Neural cell (in vitro differentiated cells): ENCODE results near the gene SHISA7. TPM values are rescaled to one million over a fixed set of nuclear protein-coding genes. Genes with fewer than 3 reads are reported as not detected.

Experiments used
- H2AFZ ChIP-seq: fragments of 200-600, 300-800 bp; sonication (generic), shearing (Covaris generic); 2 replicates; pipeline ENCODE4 v1.6.0; 2014; ENCODE audit warnings: low read depth, mild to moderate bottlenecking, antibody characterized with exemption, low read length, moderate library complexity
- H3F3A ChIP-seq: fragments of 200-600 bp; shearing (Covaris generic); 2 replicates; pipeline ENCODE4 v1.6.1; 2016; ENCODE audit warnings: mild to moderate bottlenecking, moderate library complexity, mixed read lengths, antibody characterized with exemption, low read length; ENCODE audit not compliant: insufficient read depth, poor library complexity, severe bottlenecking
- H3K27ac ChIP-seq: fragments of 200-600, 300-800 bp; sonication (generic), shearing (Covaris generic); 2 replicates; pipeline ENCODE4 v1.5.1; 2014; ENCODE audit warnings: mild to moderate bottlenecking, low read length, moderate library complexity
- H3K27me3 ChIP-seq: fragments of 300-800, 200-600 bp; sonication (generic), shearing (Covaris generic); 2 replicates; pipeline ENCODE4 v1.6.0; 2014; ENCODE audit warnings: mild to moderate bottlenecking, low read depth, low read length, moderate library complexity; ENCODE audit not compliant: insufficient read depth
- H3K36me3 ChIP-seq: fragments of 300-800, 200-600 bp; sonication (generic), shearing (Covaris generic); 2 replicates; pipeline ENCODE4 v1.5.1; 2014; ENCODE audit warnings: mild to moderate bottlenecking, antibody characterized with exemption, low read length, moderate library complexity; ENCODE audit not compliant: insufficient read depth
- H3K4me2 ChIP-seq: fragments of 300-800, 200-600 bp; sonication (generic), shearing (Covaris generic); 2 replicates; pipeline ENCODE4 v1.6.0; 2014; ENCODE audit warnings: mild to moderate bottlenecking, low read length
- H3K4me3 ChIP-seq: fragments of 300-800, 200-600 bp; sonication (generic), shearing (Covaris generic); 2 replicates; pipeline ENCODE4 v1.5.1; 2014; ENCODE audit warnings: mild to moderate bottlenecking, low read length, moderate library complexity
- H3K79me2 ChIP-seq: fragments of 200-600 bp; shearing (Covaris generic); replicated peaks from 2 replicates; pipeline ENCODE4 v1.6.0; 2014; ENCODE audit warnings: mild to moderate bottlenecking, low read length, moderate library complexity; ENCODE audit not compliant: insufficient read depth
- H3K9ac ChIP-seq: fragments of 300-800, 200-600 bp; sonication (generic), shearing (Covaris generic); 2 replicates; pipeline ENCODE4 v1.6.1; 2016; ENCODE audit warnings: mild to moderate bottlenecking, low read length, mixed read lengths
- H3K9me2 ChIP-seq: fragments of 200-600 bp; shearing (Covaris generic); 2 replicates; pipeline ENCODE4 v1.6.1; 2016; ENCODE audit warnings: mild to moderate bottlenecking, low read length, mixed read lengths; ENCODE audit not compliant: insufficient read depth
- H3K9me3 ChIP-seq: fragments of 200-600, 300-800 bp; sonication (generic), shearing (Covaris generic); 2 replicates; pipeline ENCODE4 v1.6.1; 2016; ENCODE audit warnings: mild to moderate bottlenecking, mixed run types, low read length, moderate library complexity, mixed read lengths
- H4K20me1 ChIP-seq: fragments of 200-600 bp; shearing (Covaris generic); 2 replicates; pipeline ENCODE4 v1.6.1; 2016; ENCODE audit warnings: mild to moderate bottlenecking, mixed run types; ENCODE audit not compliant: insufficient read depth
- CTCF ChIP-seq: fragments of 450-650 bp; IDR thresholded peaks from 2 replicates; pipeline ENCODE4 v1.5.1; 2014; ENCODE audit warnings: antibody characterized with exemption, mild to moderate bottlenecking, moderate library complexity; ENCODE audit not compliant: poor library complexity, severe bottlenecking
- EP300 ChIP-seq: fragments of 450-650 bp; conservative IDR thresholded peaks from 2 replicates; pipeline ENCODE4 v1.6.1; 2014; ENCODE audit warnings: antibody characterized with exemption, mild to moderate bottlenecking, moderate library complexity; ENCODE audit not compliant: poor library complexity, severe bottlenecking
- EZH2 ChIP-seq: fragments of 200-600, 300-800 bp; shearing (Covaris generic), sonication (generic); IDR thresholded peaks from 2 replicates; pipeline ENCODE4 v1.6.1; 2014; ENCODE audit warnings: antibody characterized with exemption, low read length, borderline replicate concordance, mild to moderate bottlenecking; ENCODE audit not compliant: insufficient read depth, poor library complexity, severe bottlenecking
- MXI1 ChIP-seq: fragments of 450-650 bp; conservative IDR thresholded peaks from 2 replicates; pipeline ENCODE4 v1.6.1; 2014; ENCODE audit warnings: antibody characterized with exemption, mild to moderate bottlenecking; ENCODE audit not compliant: poor library complexity, severe bottlenecking
- POLR2AphosphoS5 ChIP-seq: IDR thresholded peaks from 2 replicates; pipeline ENCODE4 v1.6.1; 2012
- RAD21 ChIP-seq: fragments of 450-650 bp; conservative IDR thresholded peaks from 2 replicates; pipeline ENCODE4 v1.6.1; 2014; ENCODE audit warnings: antibody characterized with exemption, mild to moderate bottlenecking, moderate library complexity
- REST ChIP-seq: IDR thresholded peaks from 2 replicates; pipeline ENCODE4 v1.6.1; 2012; ENCODE audit warnings: borderline replicate concordance
- SMC3 ChIP-seq: fragments of 450-650 bp; conservative IDR thresholded peaks from 2 replicates; pipeline ENCODE4 v1.6.1; 2014; ENCODE audit warnings: antibody characterized with exemption, mild to moderate bottlenecking, moderate library complexity; ENCODE audit not compliant: poor library complexity
- TAF1 ChIP-seq: IDR thresholded peaks from 2 replicates; pipeline ENCODE4 v1.6.1; 2012; ENCODE audit warnings: low read depth
- polyA plus RNA-seq: library from polyadenylated mRNA; depleted of rRNA; stranded (reverse); fragments of >200 nt; gene quantifications from 2 replicates; pipeline ENCODE4 v1.2.3, GENCODE V29; 2014

Gene SHISA7
- polyA plus RNA-seq, 1 donor from 2014 or later, result 4.5 TPM

- Histone ChIP-seq H3K36me3 (no peaks in the 10 kb centered on the region), H3K9me3 (no peaks in the 10 kb centered on the region), H3K9me2 (no peaks in the 10 kb centered on the region), H3K9ac (peak within 1 kb of the TSS; percentile 95), H3K4me2 (peak within 1 kb of the TSS; percentile 88), H3F3A (no peaks in the 10 kb centered on the region), H4K20me1 (no peaks in the 10 kb centered on the region), H2AFZ (peak within 1 kb of the TSS; percentile 76), H3K4me3 (peak within 1 kb of the TSS; percentile 90), H3K79me2 (peaks cover 14% of the 10 kb centered on the region), H3K27me3 (no peaks in the 10 kb centered on the region), H3K27ac (peak within 1 kb of the TSS; percentile 87)
- no peak for TF ChIP-seq EZH2
- TF ChIP-seq CTCF, result no peak
- peak; percentile 64 for TF ChIP-seq EP300
- TF ChIP-seq RAD21, result peak; percentile 34
- no peak for TF ChIP-seq REST
- peak; percentile 96 for TF ChIP-seq MXI1
- TF ChIP-seq SMC3, result peak; percentile 23
- TF ChIP-seq TAF1, result peak; percentile 53
- TF ChIP-seq POLR2AphosphoS5, result peak; percentile 70
Measured at GRCh38 chr19:55484593-55485438, 41.7 kb upstream of the SHISA7 start, which contains the start of gene NAT14. Gene NAT14, plus strand, starts transcription at chr19:55485188. Its CDS starts 521 bp downstream, at chr19:55485709.

GRCh38 chr19:55483706-55484592, 40.8 kb upstream of the SHISA7 start:
- Histone ChIP-seq H3F3A (no peaks in the 10 kb centered on the region), H3K27ac (peak overlapping the region; percentile 87), H3K4me3 (peak overlapping the region; percentile 90), H2AFZ (no peak overlapping the region), H3K9me2 (no peaks in the 10 kb centered on the region), H3K9me3 (no peaks in the 10 kb centered on the region), H3K36me3 (no peaks in the 10 kb centered on the region), H4K20me1 (no peaks in the 10 kb centered on the region), H3K9ac (peak overlapping the region; percentile 95), H3K4me2 (peak overlapping the region; percentile 84), H3K27me3 (no peaks in the 10 kb centered on the region), H3K79me2 (peaks cover 14% of the 10 kb centered on the region)
- TF ChIP-seq MXI1 (no peak), RAD21 (no peak), POLR2AphosphoS5 (no peak), EP300 (no peak), SMC3 (no peak), CTCF (no peak), EZH2 (no peak)
